Common myeloid progenitor, CD34-positive (primary cell): ENCODE data around the gene CHD5.

Experiments used
- CTCF ChIA-PET: fragments of 350-600 bp; sonication (Branson Sonifier 250); formaldehyde crosslinking; loops from one replicate; lab custom pipeline; 2021; ENCODE audit warnings: antibody characterized with exemption; lab: Charles Lee
- POLR2A ChIA-PET: fragments of 350-600 bp; sonication (Branson Sonifier 250); formaldehyde crosslinking; loops from one replicate; lab custom pipeline; 2021; ENCODE audit warnings: antibody characterized with exemption; lab: Charles Lee
- DNase-seq, 3 donors: peaks; one replicate each; pipeline versions ENCODE4 v3.0.0 to v3.0.0-alpha.2; 2013
- H3K27ac ChIP-seq, 2 experiments: 1 replicate in 1 of 2; 2 replicates in 1 of 2; pipeline ENCODE4 v1.7.0; 2013; ENCODE audit warnings: inconsistent platforms in 2 of 2, low read length in 2 of 2, mild to moderate bottlenecking in 2 of 2, low read depth in 1 of 2, moderate library complexity in 1 of 2; ENCODE audit not compliant: severe bottlenecking in 2 of 2, insufficient read depth in 1 of 2, poor library complexity in 1 of 2
- H3K27me3 ChIP-seq, 5 experiments: replicated peaks in 2 of 5; 1 replicate in 3 of 5; 2 replicates in 2 of 5; pipeline versions ENCODE4 v1.6.1 to v1.7.0; 2013; ENCODE audit warnings: low read length in 4 of 5, mild to moderate bottlenecking in 2 of 5, moderate library complexity in 2 of 5, inconsistent platforms in 1 of 5; ENCODE audit not compliant: insufficient read depth in 5 of 5, control insufficient read depth in 4 of 5
- H3K36me3 ChIP-seq, 4 experiments: 1 replicate in 2 of 4; 2 replicates in 2 of 4; pipeline versions ENCODE4 v1.6.1 to v1.7.0; 2013; ENCODE audit warnings: low read length in 3 of 4, control low read depth in 1 of 4, mild to moderate bottlenecking in 1 of 4; ENCODE audit not compliant: control insufficient read depth in 4 of 4, insufficient read depth in 4 of 4
- H3K4me1 ChIP-seq, 4 experiments: 1 replicate in 3 of 4; 2 replicates in 1 of 4; pipeline versions ENCODE4 v1.6.1 to v1.7.1; 2013; ENCODE audit warnings: low read length in 3 of 4, mild to moderate bottlenecking in 3 of 4, control low read depth in 1 of 4, inconsistent platforms in 1 of 4, moderate library complexity in 1 of 4; ENCODE audit not compliant: control insufficient read depth in 4 of 4, insufficient read depth in 4 of 4; ENCODE audit errors: control extremely low read depth in 1 of 4
- H3K4me3 ChIP-seq, 7 experiments: 1 replicate in 4 of 7; 2 replicates in 3 of 7; pipeline versions ENCODE4 v1.5.1 to v1.7.0; 2013; ENCODE audit warnings: mild to moderate bottlenecking in 7 of 7, low read length in 6 of 7, moderate library complexity in 6 of 7, inconsistent platforms in 2 of 7, low read depth in 2 of 7, control low read depth in 1 of 7; ENCODE audit not compliant: insufficient read depth in 4 of 7, control insufficient read depth in 1 of 7; ENCODE audit errors: extremely low read depth in 1 of 7
- H3K9me3 ChIP-seq, 5 experiments: 1 replicate in 4 of 5; 2 replicates in 1 of 5; pipeline versions ENCODE4 v1.6.1 to v1.7.1; 2013; ENCODE audit warnings: low read length in 4 of 5, mild to moderate bottlenecking in 2 of 5, inconsistent platforms in 1 of 5, low read depth in 1 of 5, moderate library complexity in 1 of 5; ENCODE audit not compliant: control insufficient read depth in 4 of 5, insufficient read depth in 2 of 5; ENCODE audit errors: control extremely low read depth in 1 of 5
- WGBS: methylation state at CpG from one replicate; pipeline ENCODE4 v1.1.5; 2013; ENCODE audit not compliant: insufficient coverage; 5-methylcytosine and 5-hydroxymethylcytosine counted together

Gene CHD5

DNA sequence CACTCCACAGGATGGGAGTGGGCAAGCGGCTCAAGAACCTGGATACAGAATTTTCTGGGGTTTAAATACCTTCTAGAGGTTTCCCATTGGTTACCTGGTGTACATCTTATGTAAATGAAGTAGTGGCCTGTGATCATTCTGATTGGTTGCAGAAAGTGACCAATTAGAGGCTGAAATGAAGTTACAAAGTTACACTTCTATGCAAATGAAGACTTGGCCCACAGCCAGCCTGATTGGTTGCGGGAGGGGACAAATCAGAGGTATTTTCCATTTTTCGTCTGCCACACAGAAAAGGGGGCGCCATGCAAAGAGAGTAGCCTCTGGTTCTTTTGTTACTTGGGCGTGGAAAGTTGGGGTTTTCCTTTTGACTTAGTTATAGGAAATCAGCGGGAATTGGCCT lies 125.5 kb downstream of the CHD5 start:
- peaks cover 0 to 18% (median 8%) of the 10 kb centered on the region in 4 experiments for H3K4me1 ChIP-seq
- POLR2A ChIA-PET, result no interaction called here
- 93% methylated on average over 6 of the region's 6 CpGs for WGBS
- H3K4me3 ChIP-seq, result no peak overlapping the region
- peak in 1 of 3 donors; percentile 9 for DNase-seq
- H3K9me3 ChIP-seq, result no peaks in the 10 kb centered on the region
- no peak overlapping the region for H3K27ac ChIP-seq
- no peaks in the 10 kb centered on the region for H3K27me3 ChIP-seq
- H3K36me3 ChIP-seq, result peaks cover 13 to 77% (median 42%) of the 10 kb centered on the region in 4 experiments
- CTCF ChIA-PET, result no interaction called here

DNA sequence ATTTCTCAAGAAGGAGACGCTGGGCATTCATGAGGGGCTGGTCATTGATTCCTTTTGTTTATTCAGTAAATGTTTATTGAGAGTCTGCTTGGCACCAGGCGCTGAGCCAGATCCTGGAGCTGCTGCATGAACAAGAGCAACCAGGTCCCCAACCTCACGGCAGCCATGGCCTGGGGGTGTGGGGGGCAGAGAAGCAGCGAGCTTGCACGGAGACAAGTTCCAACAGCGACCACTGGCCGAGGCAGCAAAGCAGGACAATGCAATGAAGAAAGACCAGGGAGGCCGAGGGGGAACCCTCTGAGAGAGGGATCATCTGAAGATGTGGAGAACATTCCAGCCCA lies 126.9 kb downstream of the CHD5 start:
- POLR2A ChIA-PET, result no interaction called here
- WGBS, result 94% methylated on average over 8 of the region's 8 CpGs
- no peaks in the 10 kb centered on the region for H3K9me3 ChIP-seq
- H3K27ac ChIP-seq, result no peak overlapping the region
- no peak overlapping the region for H3K4me3 ChIP-seq
- H3K27me3 ChIP-seq, result no peaks in the 10 kb centered on the region
- H3K36me3 ChIP-seq, result peaks cover 13 to 78% (median 46%) of the 10 kb centered on the region in 4 experiments
- CTCF ChIA-PET, result interaction anchor here (0.8 to 0.9 kb wide), 2 partner anchors 20 to 38 kb away, joined by 3 read pairs; no protein-coding TSS in a partner anchor
- no peak for DNase-seq
- H3K4me1 ChIP-seq, result peaks cover 0 to 5% (median 3%) of the 10 kb centered on the region in 4 experiments

DNA sequence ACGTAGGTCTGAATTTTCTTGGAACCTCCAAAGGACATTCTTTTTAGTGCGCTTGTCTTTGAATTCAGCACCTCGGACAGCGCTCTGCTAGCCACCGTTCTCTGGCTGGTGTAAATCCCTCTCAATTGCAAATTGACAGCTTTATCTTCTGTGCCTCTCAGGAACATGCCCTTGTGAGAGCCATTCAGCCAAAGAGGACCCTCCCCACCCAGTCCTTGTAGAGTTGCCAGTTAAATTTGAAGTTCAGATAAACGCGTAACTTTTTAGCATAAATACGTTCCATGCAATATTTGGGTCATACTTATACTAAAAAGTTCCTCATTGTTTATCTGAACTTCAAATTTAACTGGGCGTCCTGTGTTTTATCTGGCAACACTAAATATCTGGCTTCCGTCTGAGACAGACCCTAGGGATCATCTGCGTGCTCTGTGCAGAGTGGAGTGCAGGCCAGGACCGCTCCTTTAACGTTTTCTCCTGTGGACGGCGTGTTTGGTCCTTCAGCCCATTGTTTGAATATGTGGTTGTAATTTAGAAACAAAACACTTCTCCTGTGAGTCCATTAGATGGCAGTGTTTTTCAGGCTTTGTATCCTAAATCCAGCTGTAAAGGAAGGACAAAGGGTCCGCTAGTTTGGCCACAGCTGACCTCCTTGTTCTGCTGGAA lies 127.4 kb downstream of the CHD5 start:
- H3K9me3 ChIP-seq, result no peaks in the 10 kb centered on the region
- H3K27me3 ChIP-seq, result no peaks in the 10 kb centered on the region
- H3K36me3 ChIP-seq, result peaks cover 13 to 78% (median 48%) of the 10 kb centered on the region in 4 experiments
- no peak overlapping the region for H3K27ac ChIP-seq
- CTCF ChIA-PET, result interaction anchor here (0.8 to 0.9 kb wide), 2 partner anchors 20 to 39 kb away, joined by 3 read pairs; no protein-coding TSS in a partner anchor
- POLR2A ChIA-PET, result no interaction called here
- peak; percentile 43 to 79 (median 73) for DNase-seq
- no peak overlapping the region for H3K4me3 ChIP-seq
- WGBS, result 76% methylated on average over 14 of the region's 16 CpGs
- peaks cover 0 to 4% (median 2%) of the 10 kb centered on the region in 4 experiments for H3K4me1 ChIP-seq
